ENCODE data around the gene ATP6V0A4. TPM values are rescaled to one million over a fixed set of nuclear protein-coding genes. Genes with fewer than 3 reads are reported as not detected.

ATP6V0A4 gene
- total RNA-seq, 1 donor from 2014 or later = 0.50 TPM

DNA sequence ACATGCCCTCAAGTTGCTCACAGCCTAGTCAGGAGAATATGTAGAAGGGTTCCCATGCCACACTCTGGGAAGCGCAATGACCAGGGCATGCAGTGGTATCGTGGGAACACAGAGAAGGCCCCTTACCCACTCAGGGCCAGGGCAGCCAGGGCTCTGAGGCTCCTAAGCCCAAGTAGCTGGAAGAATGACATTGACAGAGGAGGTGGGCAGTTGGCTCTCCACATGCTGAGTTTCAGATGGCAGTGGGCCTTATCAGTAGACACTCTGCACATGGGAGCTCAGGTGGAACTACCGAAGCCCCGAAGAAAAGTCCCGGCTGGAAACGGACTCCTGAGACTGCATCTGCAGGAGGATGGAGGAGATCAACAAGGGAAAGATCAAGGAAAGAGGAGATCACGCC is 81.1 kb downstream of the ATP6V0A4 start:
- no peak overlapping the region for H3K4me3 Mint-ChIP-seq (ENCODE audit: low read depth)
- no peaks in the 10 kb centered on the region for H3K4me1 Mint-ChIP-seq (ENCODE audit: low read depth)
- H3K27ac Mint-ChIP-seq = no peak overlapping the region
- DNase-seq (ENCODE audit: low spot score, unreplicated experiment) = no peak
- H3K27me3 Mint-ChIP-seq = no peaks in the 10 kb centered on the region
- H3K36me3 Mint-ChIP-seq (ENCODE audit: insufficient read depth) = no peaks in the 10 kb centered on the region
- no peaks in the 10 kb centered on the region for H3K9me3 Mint-ChIP-seq (ENCODE audit: low read depth)
- TF ChIP-seq, protein P1, sequence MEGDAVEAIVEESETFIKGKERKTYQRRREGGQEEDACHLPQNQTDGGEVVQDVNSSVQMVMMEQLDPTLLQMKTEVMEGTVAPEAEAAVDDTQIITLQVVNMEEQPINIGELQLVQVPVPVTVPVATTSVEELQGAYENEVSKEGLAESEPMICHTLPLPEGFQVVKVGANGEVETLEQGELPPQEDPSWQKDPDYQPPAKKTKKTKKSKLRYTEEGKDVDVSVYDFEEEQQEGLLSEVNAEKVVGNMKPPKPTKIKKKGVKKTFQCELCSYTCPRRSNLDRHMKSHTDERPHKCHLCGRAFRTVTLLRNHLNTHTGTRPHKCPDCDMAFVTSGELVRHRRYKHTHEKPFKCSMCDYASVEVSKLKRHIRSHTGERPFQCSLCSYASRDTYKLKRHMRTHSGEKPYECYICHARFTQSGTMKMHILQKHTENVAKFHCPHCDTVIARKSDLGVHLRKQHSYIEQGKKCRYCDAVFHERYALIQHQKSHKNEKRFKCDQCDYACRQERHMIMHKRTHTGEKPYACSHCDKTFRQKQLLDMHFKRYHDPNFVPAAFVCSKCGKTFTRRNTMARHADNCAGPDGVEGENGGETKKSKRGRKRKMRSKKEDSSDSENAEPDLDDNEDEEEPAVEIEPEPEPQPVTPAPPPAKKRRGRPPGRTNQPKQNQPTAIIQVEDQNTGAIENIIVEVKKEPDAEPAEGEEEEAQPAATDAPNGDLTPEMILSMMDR (IDR thresholded peaks at IDR 0.05; ENCODE audit: unreplicated experiment) = no peak

DNA sequence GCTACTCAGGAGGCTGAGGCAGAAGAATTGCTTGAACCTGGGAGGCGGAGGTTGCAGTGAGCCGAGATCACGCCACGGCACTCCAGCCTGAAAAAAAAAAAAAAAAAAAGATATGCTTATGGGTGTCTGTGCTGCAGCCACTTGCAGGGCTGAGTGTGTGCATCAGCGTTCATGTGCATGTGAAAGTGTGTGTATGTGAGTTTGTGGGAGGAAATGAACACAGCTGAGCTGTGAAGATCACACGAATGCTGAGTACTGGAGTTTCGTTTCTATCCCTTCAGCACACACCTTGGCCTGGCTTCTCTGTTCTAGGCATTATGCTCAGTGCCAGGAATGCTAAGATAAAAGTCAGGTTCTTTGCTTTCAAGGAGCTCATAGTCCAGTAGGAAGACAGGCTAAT is 84.8 kb downstream of the ATP6V0A4 start:
- TF ChIP-seq, protein P1 (IDR thresholded peaks at IDR 0.05; ENCODE audit: unreplicated experiment) = no peak
- no peaks in the 10 kb centered on the region for H3K36me3 Mint-ChIP-seq (ENCODE audit: insufficient read depth)
- DNase-seq (ENCODE audit: low spot score, unreplicated experiment) = no peak
- no peak overlapping the region for H3K4me3 Mint-ChIP-seq (ENCODE audit: low read depth)
- H3K9me3 Mint-ChIP-seq (ENCODE audit: low read depth) = no peaks in the 10 kb centered on the region
- no peaks in the 10 kb centered on the region for H3K4me1 Mint-ChIP-seq (ENCODE audit: low read depth)
- H3K27ac Mint-ChIP-seq = no peak overlapping the region
- no peaks in the 10 kb centered on the region for H3K27me3 Mint-ChIP-seq

DNA sequence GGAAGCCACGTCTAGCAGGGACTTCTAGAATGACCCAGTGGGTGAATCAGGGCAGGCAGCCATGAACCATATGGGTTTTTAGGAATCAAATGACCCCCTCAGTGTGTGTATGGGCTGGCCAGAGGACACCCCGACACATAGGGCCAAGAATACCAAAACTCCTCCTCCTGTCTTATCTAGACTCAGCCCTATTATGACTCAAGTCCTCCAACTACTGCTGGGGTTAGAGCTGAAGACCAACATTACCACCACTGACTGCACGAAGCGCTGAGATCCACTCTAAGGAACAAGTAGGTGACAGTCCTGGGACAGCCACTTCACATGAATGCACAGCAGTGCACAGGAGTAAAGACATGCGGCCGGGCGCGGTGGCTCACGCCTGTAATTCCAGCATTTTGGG is 85.3 kb downstream of the ATP6V0A4 start:
- no peaks in the 10 kb centered on the region for H3K36me3 Mint-ChIP-seq (ENCODE audit: insufficient read depth)
- TF ChIP-seq, protein P1 (IDR thresholded peaks at IDR 0.05; ENCODE audit: unreplicated experiment) = no peak
- DNase-seq (ENCODE audit: low spot score, unreplicated experiment) = no peak
- H3K27ac Mint-ChIP-seq = no peak overlapping the region
- H3K27me3 Mint-ChIP-seq = no peaks in the 10 kb centered on the region
- no peaks in the 10 kb centered on the region for H3K4me1 Mint-ChIP-seq (ENCODE audit: low read depth)
- no peak overlapping the region for H3K4me3 Mint-ChIP-seq (ENCODE audit: low read depth)
- H3K9me3 Mint-ChIP-seq (ENCODE audit: low read depth) = no peaks in the 10 kb centered on the region

DNA sequence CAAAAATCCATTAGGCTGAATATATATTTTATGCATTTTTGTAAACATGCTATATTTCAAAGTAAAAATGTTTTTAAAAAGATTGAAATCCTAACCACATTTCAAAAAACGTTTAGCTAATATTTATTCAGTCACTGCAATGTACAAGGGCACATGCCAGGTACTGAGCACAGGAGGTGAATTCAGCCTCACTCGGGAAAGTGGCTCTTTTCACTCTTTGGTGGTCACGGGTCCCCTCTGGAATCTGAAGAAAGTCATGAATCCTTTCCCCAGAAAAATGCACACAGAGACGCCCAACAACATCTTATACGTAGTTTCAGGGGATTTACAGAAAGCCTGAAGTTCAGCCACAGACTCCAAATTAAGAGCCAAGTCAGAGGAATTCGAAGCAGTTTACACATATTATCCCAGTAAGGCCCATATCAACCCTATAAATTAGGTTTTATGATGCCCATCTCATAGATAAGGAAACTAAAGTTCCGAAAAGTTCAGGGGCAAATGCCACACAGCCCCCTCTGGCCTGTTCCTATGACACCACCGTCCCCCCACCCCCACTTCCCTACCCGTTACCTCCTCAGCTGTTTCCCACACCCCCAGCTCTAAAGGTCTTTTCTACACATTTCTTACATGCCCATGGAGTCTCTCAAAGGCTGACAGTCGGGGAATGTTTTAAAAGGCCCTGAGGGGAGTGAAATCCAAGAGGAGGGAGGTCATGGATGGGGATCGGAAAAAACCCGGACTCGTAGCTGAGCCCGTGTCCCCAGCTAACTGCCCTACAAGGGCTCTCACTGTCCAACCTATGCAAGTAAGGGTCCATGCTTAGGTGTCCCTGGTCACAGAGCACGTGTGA is 87.2 kb downstream of the ATP6V0A4 start:
- no peak for DNase-seq (ENCODE audit: low spot score, unreplicated experiment)
- TF ChIP-seq, protein P1 (IDR thresholded peaks at IDR 0.05; ENCODE audit: unreplicated experiment) = no peak
- H3K9me3 Mint-ChIP-seq (ENCODE audit: low read depth) = no peaks in the 10 kb centered on the region
- no peak overlapping the region for H3K27ac Mint-ChIP-seq
- H3K27me3 Mint-ChIP-seq = no peaks in the 10 kb centered on the region
- H3K36me3 Mint-ChIP-seq (ENCODE audit: insufficient read depth) = no peaks in the 10 kb centered on the region
- H3K4me1 Mint-ChIP-seq (ENCODE audit: low read depth) = no peaks in the 10 kb centered on the region
- no peak overlapping the region for H3K4me3 Mint-ChIP-seq (ENCODE audit: low read depth)

DNA sequence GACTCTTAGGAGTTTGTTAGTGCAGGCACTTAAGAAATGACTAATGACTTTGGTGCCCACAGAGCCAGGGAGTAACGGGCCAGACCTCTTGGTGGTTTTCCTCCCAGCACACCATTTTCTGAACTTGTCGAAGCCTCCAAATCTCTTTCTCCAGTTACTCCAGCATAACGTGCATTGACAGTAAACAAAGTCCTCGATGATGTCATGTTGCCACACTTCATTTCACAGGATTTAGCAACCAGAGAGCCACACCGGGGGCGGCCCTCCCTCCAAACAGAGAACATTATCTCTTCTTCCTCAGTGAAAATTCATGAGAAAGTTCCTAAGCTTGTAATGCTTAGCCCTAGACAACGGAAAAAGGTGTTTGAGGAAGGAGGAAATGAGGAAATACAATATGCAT is 92.8 kb downstream of the ATP6V0A4 start:
- H3K4me3 Mint-ChIP-seq (ENCODE audit: low read depth) = no peak overlapping the region
- no peaks in the 10 kb centered on the region for H3K4me1 Mint-ChIP-seq (ENCODE audit: low read depth)
- no peaks in the 10 kb centered on the region for H3K27me3 Mint-ChIP-seq
- no peaks in the 10 kb centered on the region for H3K36me3 Mint-ChIP-seq (ENCODE audit: insufficient read depth)
- TF ChIP-seq, protein P1 (IDR thresholded peaks at IDR 0.05; ENCODE audit: unreplicated experiment) = no peak
- no peak overlapping the region for H3K27ac Mint-ChIP-seq
- DNase-seq (ENCODE audit: low spot score, unreplicated experiment) = no peak
- H3K9me3 Mint-ChIP-seq (ENCODE audit: low read depth) = no peaks in the 10 kb centered on the region

All from progenitor cell of endocrine pancreas (in vitro differentiated cells).